ENCODE data around the gene PRDM16. TPM values are rescaled to one million over a fixed set of nuclear protein-coding genes. Genes with fewer than 3 reads are reported as not detected.

Gene PRDM16
- total RNA-seq, 4 donors from 2014 or later = 5.4 to 13.2 (median 7.7) TPM

DNA sequence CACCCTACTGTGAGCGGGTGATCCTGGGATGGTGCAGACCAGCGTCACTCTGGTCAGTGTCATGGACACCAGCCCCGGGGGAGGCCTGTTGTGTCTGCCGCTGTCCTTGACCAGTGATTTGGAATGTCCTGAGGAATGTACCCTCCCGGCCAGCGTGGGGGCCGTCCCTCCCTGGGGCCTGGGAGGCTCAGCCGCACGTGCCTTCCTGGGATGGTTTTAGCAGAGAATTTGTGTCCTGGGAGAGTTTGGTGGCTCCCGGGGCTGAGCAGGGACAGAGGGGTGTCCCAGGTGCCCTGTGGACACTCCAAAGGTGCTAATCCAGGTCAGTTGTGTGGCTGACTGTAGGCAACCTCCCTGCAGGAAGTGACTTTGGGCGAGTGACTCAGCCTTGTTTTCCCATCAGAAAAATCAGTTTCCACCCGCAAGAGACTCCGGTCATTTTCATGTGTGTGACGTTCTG, 391.7 kb downstream of the PRDM16 start:
- Histone ChIP-seq H3K9me3 (no peaks in the 10 kb centered on the region), H3K4me1 (peaks cover 0 to 52% (median 9%) of the 10 kb centered on the region in 4 donors), H3K36me3 (peaks cover 0 to 28% (median 0%) of the 10 kb centered on the region in 3 donors), H3K27me3 (no peaks in the 10 kb centered on the region), H3K27ac (peak overlapping the region in 3 of 4 donors; percentile 83 to 99 (median 98)), H3K4me3 (peak overlapping the region in 2 of 4 donors; percentile 33 to 42)
- TF ChIP-seq, protein P1, sequence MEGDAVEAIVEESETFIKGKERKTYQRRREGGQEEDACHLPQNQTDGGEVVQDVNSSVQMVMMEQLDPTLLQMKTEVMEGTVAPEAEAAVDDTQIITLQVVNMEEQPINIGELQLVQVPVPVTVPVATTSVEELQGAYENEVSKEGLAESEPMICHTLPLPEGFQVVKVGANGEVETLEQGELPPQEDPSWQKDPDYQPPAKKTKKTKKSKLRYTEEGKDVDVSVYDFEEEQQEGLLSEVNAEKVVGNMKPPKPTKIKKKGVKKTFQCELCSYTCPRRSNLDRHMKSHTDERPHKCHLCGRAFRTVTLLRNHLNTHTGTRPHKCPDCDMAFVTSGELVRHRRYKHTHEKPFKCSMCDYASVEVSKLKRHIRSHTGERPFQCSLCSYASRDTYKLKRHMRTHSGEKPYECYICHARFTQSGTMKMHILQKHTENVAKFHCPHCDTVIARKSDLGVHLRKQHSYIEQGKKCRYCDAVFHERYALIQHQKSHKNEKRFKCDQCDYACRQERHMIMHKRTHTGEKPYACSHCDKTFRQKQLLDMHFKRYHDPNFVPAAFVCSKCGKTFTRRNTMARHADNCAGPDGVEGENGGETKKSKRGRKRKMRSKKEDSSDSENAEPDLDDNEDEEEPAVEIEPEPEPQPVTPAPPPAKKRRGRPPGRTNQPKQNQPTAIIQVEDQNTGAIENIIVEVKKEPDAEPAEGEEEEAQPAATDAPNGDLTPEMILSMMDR (IDR thresholded peaks at IDR 0.05) = no peak
- no peak for TF ChIP-seq POLR2A (IDR thresholded peaks at IDR 0.05)
- peak in 1 of 3 donors; percentile 60 for DNase-seq

DNA sequence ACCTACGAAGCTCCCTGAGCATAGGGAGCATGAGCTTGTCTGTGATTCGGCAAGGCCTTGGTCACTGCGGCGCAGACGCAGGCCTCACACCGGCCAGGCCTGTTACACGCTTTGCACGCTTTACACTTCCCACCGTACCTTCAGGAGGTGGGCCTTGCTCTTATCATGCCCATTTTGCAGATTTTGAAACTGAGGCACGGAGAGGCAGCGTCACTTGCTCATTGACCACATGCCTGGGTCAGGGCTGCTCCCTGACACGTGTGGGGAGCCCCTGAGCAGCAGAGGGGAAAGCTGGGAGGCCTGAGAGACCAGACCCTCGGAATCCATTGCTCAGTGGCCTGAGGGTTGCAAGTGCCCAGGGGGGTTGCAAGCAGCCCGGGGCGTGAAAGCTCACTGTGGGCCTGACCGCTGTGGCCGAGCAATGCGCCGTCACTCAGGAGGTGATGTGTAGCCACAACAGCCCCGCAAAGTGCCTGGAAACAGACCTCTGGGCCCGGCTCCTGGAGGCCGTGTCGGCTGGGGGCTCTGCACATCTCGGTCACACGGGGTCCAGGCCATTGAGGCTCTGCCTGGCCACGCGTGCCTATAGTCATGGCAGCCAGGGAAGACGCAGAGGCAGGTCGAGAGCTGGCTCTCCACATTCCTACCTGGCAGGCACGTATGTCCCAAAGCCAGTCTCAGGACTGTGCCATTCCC, 392.4 kb downstream of the PRDM16 start:
- TF ChIP-seq, protein P1 (IDR thresholded peaks at IDR 0.05) = no peak
- TF ChIP-seq POLR2A (IDR thresholded peaks at IDR 0.05) = no peak
- Histone ChIP-seq H3K4me3 (peak overlapping the region in 1 of 4 donors; percentile 33), H3K27ac (peak overlapping the region in 3 of 4 donors; percentile 83 to 99 (median 98)), H3K9me3 (no peaks in the 10 kb centered on the region), H3K4me1 (peaks cover 0 to 45% (median 9%) of the 10 kb centered on the region in 4 donors), H3K36me3 (peaks cover 0 to 35% (median 0%) of the 10 kb centered on the region in 3 donors), H3K27me3 (no peaks in the 10 kb centered on the region)
- DNase-seq = peak in 1 of 3 donors; percentile 46

DNA sequence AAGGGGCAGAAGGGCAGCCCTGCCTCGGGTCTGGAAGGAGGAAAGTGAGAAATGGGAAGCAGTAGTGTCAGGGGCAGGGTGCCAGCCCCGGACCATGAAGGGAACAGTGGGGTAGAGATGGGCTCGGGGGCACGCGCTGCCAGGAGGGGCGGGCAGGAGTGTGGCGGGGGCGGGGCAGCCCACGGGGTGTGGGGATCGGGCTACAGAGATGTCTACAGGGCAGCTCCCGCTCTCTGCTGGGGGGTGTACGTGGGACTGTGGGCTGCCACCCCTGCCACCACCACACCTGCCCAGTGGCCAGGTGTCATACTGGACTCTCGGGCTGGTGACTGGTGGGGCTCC, 392.9 kb downstream of the PRDM16 start:
- H3K4me3 ChIP-seq = no peak overlapping the region
- DNase-seq = no peak
- peak overlapping the region in 1 of 4 donors; percentile 99 for H3K27ac ChIP-seq
- TF ChIP-seq, protein P1 (IDR thresholded peaks at IDR 0.05) = no peak
- TF ChIP-seq POLR2A (IDR thresholded peaks at IDR 0.05) = no peak
- H3K36me3 ChIP-seq = peaks cover 0 to 39% (median 0%) of the 10 kb centered on the region in 3 donors
- no peaks in the 10 kb centered on the region for H3K27me3 ChIP-seq
- H3K4me1 ChIP-seq = peaks cover 0 to 43% (median 9%) of the 10 kb centered on the region in 4 donors
- H3K9me3 ChIP-seq = no peaks in the 10 kb centered on the region

DNA sequence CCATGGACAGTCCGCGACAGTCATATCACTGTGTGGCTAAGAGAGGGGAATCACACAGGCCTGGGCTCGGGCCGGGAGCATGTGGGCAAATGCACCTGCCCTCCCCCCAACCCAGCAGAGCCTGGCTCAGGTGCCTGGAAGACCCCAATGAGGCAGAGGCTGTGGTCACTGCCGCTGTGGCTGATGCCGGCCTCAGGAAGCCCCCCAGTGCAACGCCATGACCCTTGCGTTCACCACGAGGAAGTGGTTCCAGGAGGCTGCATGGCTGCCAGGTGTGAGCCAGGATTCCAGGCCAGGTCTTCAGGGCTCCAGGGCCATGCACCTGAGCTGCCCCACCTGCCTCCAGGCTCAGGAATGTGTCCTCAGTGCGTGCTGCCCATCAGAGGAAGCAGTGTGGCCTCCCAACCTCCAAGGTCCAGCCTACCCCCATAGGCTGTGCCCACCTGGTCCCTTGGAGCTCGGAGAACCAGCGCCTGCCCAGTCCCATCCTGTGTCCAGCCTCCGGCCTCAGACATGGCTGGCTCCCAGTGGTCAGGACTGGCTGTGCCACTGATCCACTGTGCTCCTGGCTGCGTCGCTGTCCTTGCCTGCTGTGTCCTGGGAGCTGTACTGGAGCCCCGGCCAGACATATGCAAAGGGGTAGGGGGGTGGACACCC, 393.5 kb downstream of the PRDM16 start:
- H3K9me3 ChIP-seq = no peaks in the 10 kb centered on the region
- no peaks in the 10 kb centered on the region for H3K27me3 ChIP-seq
- TF ChIP-seq, protein P1 (IDR thresholded peaks at IDR 0.05) = no peak
- TF ChIP-seq POLR2A (IDR thresholded peaks at IDR 0.05) = no peak
- peaks cover 0 to 39% (median 0%) of the 10 kb centered on the region in 3 donors for H3K36me3 ChIP-seq
- DNase-seq = peak in 1 of 3 donors; percentile 45
- H3K27ac ChIP-seq = no peak overlapping the region
- H3K4me3 ChIP-seq = no peak overlapping the region
- H3K4me1 ChIP-seq = peaks cover 0 to 38% (median 9%) of the 10 kb centered on the region in 4 donors

DNA sequence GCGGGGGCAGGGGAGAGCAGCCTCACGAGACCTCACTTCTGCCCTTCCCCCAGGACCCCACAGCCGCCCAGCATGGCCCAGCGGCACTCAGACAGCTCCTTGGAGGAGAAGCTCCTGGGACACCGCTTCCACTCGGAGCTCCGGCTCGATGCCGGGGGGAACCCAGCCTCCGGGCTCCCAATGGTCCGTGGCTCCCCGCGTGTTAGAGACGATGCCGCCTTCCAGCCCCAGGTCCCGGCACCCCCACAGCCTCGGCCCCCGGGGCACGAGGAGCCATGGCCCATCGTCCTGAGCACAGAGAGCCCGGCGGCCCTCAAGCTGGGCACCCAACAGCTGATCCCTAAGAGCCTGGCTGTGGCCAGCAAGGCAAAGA, 394.0 kb downstream of the PRDM16 start:
- no peak overlapping the region for H3K27ac ChIP-seq
- TF ChIP-seq POLR2A (IDR thresholded peaks at IDR 0.05) = no peak
- TF ChIP-seq, protein P1 (IDR thresholded peaks at IDR 0.05) = no peak
- H3K4me1 ChIP-seq = peaks cover 0 to 32% (median 9%) of the 10 kb centered on the region in 4 donors
- H3K4me3 ChIP-seq = no peak overlapping the region
- peak in 1 of 3 donors; percentile 48 for DNase-seq
- H3K36me3 ChIP-seq = peaks cover 0 to 39% (median 0%) of the 10 kb centered on the region in 3 donors
- no peaks in the 10 kb centered on the region for H3K27me3 ChIP-seq
- H3K9me3 ChIP-seq = no peaks in the 10 kb centered on the region
